ENCODE data around the gene BCR.

The BCR gene

GRCh38 chr22:23200898-23201297, 20.6 kb downstream of the BCR start:
- DNase-seq (ENCODE audit: low read depth), result no peak

GRCh38 chr22:23202812-23203451, 22.6 kb downstream of the BCR start:
- no peak for DNase-seq (ENCODE audit: low read depth)

- no peak for DNase-seq (ENCODE audit: low read depth)
Observed at GRCh38 chr22:23203452-23204124, 23.3 kb downstream of the BCR start.

- DNase-seq (ENCODE audit: low read depth), result no peak
Observed at GRCh38 chr22:23204125-23204488, 23.8 kb downstream of the BCR start.

GRCh38 chr22:23204541-23205157, 24.3 kb downstream of the BCR start:
- no peak for DNase-seq (ENCODE audit: low read depth)

- no peak for DNase-seq (ENCODE audit: low read depth)
Observed at GRCh38 chr22:23205339-23206049, 25.2 kb downstream of the BCR start.

- DNase-seq (ENCODE audit: low read depth), result no peak
Observed at GRCh38 chr22:23206915-23207314, 26.6 kb downstream of the BCR start.

GRCh38 chr22:23207729-23208393, 27.6 kb downstream of the BCR start:
- DNase-seq (ENCODE audit: low read depth), result no peak

GRCh38 chr22:23210428-23211170, 30.3 kb downstream of the BCR start:
- no peak for DNase-seq (ENCODE audit: low read depth)

GRCh38 chr22:23211622-23212021, 31.3 kb downstream of the BCR start:
- DNase-seq (ENCODE audit: low read depth), result no peak

GRCh38 chr22:23212061-23213021, 32.0 kb downstream of the BCR start:
- no peak for DNase-seq (ENCODE audit: low read depth)

GRCh38 chr22:23213022-23213555, 32.8 kb downstream of the BCR start:
- no peak for DNase-seq (ENCODE audit: low read depth)

- no peak for DNase-seq (ENCODE audit: low read depth)
Observed at GRCh38 chr22:23213581-23214334, 33.4 kb downstream of the BCR start.

GRCh38 chr22:23214398-23214797, 34.1 kb downstream of the BCR start:
- DNase-seq (ENCODE audit: low read depth), result no peak

GRCh38 chr22:23215294-23216241, 35.3 kb downstream of the BCR start:
- DNase-seq (ENCODE audit: low read depth), result no peak

GRCh38 chr22:23216461-23217170, 36.3 kb downstream of the BCR start:
- peak; percentile 27 for DNase-seq (ENCODE audit: low read depth)

- DNase-seq (ENCODE audit: low read depth), result no peak
Observed at GRCh38 chr22:23217171-23218052, 37.1 kb downstream of the BCR start.
